Measurements from ENCODE around the gene GCNT3. TPM values are rescaled to one million over a fixed set of nuclear protein-coding genes. Genes with fewer than 3 reads are reported as not detected.
A peak's percentile ranks its signal among the peaks of the same experiment; 100 is the strongest.

Gene GCNT3
- total and polyA plus RNA-seq, 2 of the 8 experiments (the other 6 are each of a cell fraction or from before 2014, with no cell fraction given), result not detected

DNA sequence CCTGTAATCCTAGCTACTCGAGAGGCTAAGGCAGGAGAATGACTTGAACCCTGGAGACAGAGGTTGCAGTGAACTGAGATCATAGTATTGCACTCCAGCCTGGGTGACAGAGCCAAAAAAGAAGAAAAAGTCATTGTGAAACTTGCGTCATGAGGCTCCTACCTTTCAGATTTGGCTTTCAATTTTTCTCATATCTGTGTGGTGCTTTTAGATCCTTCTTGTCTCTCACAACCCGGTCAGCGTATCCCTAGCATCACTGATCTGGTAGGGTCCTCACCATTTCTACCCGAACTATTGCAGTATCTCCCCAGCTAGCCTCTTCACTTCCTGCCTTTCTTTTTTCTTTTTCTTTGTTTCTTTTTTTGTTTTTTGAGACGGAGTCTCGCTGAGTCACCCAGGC, 21.6 kb upstream of the GCNT3 start:
- H3K79me2 ChIP-seq (ENCODE audit: control insufficient read depth in 1 of 2, insufficient read depth in 2 of 2, low read length in 2 of 2), result no peaks in the 10 kb centered on the region
- FAIRE-seq, result no peak

More for the DNA sequence above, 21.6 kb upstream of the GCNT3 start:
- no peaks in the 10 kb centered on the region for H3K79me1 ChIP-seq (ENCODE audit: low read depth, low read length)
- H3K4me3 ChIP-seq (ENCODE audit: extremely low read depth in 1 of 4, insufficient read depth in 2 of 4, low read depth in 3 of 4, low read length in 4 of 4), result no peak overlapping the region
- no peaks in the 10 kb centered on the region for H4K20me1 ChIP-seq (replicated peaks in 1 of 2; ENCODE audit: control insufficient read depth in 1 of 2, insufficient read depth in 2 of 2, low read length in 2 of 2)
- H2BK120ac ChIP-seq (replicated peaks; ENCODE audit: low read depth, low read length), result no peak overlapping the region
- H2AK5ac ChIP-seq (ENCODE audit: low read depth, low read length), result no peak overlapping the region
- CTCF ChIA-PET (ENCODE audit: partially characterized antibody), result interaction anchor here (0.6 to 1.6 kb wide), 4 partner anchors 23 to 61 kb away, joined by 3 to 6 read pairs (median 4); no protein-coding TSS in a partner anchor
- H3K56ac ChIP-seq (replicated peaks; ENCODE audit: insufficient read length, low read depth, low read length), result no peak overlapping the region
- WGBS, 2 experiments (ENCODE audit: extremely low coverage in 1 of 2, insufficient coverage in 1 of 2, insufficient read length in 1 of 2, insufficient replicate concordance in 2 of 2, low coverage in 1 of 2, low lambda C conversion rate in 2 of 2, missing lambda C conversion rate in 1 of 2), result 87% methylated on average over 7 of the region's 7 CpGs; no CpG with 5 or more reads in 1 of the 2 experiments
- H2BK20ac ChIP-seq (ENCODE audit: low read length), result 0 out of 2 replicates have a peak overlapping the region, but pooled peaks have one; percentile 13
- no peaks in the 10 kb centered on the region for H3K27me3 ChIP-seq (replicated peaks in 1 of 4; ENCODE audit: control insufficient read depth in 3 of 4, extremely low read depth in 1 of 4, insufficient read depth in 3 of 4, low read length in 3 of 4)
- no peak for DNase-seq (ENCODE audit: low read depth in 1 of 2, low spot score in 2 of 2)
- no peak overlapping the region for H3K23ac ChIP-seq (ENCODE audit: insufficient read length)
- POLR2A ChIA-PET (ENCODE audit: partially characterized antibody), result no interaction called here
- no peaks in the 10 kb centered on the region for H3K36me3 ChIP-seq (ENCODE audit: control insufficient read depth in 2 of 4, insufficient read depth in 4 of 4, low read length in 3 of 4)
- no peak overlapping the region for H3K27ac ChIP-seq (ENCODE audit: low read depth, low read length)
- H2BK12ac ChIP-seq (ENCODE audit: low read depth, low read length), result no peak overlapping the region
- no peak overlapping the region for H4K91ac ChIP-seq (replicated peaks; ENCODE audit: insufficient read length, low read length)
- no peaks in the 10 kb centered on the region for H3K9me3 ChIP-seq (ENCODE audit: insufficient read depth in 2 of 2, low read depth in 1 of 2, low read length in 1 of 2)
- no peak overlapping the region for H3K14ac ChIP-seq (ENCODE audit: insufficient read length)
- H2BK5ac ChIP-seq (ENCODE audit: low read depth, low read length), result no peak overlapping the region
- no peak overlapping the region for H2BK15ac ChIP-seq (ENCODE audit: low read length)
- no peak overlapping the region for H3K4ac ChIP-seq (replicated peaks; ENCODE audit: insufficient read length, low read depth, low read length)
- H3K4me2 ChIP-seq (ENCODE audit: insufficient read depth in 1 of 2, low read depth in 2 of 2, low read length in 2 of 2), result no peak overlapping the region
- H2AFZ ChIP-seq (ENCODE audit: low read length), result no peak overlapping the region
- H3K23me2 ChIP-seq (ENCODE audit: low read depth, low read length), result no peaks in the 10 kb centered on the region
- no peak for TF ChIP-seq FOSL1 (IDR thresholded peaks at IDR 0.05; ENCODE audit: insufficient read depth, low read depth, low read length)
- TF ChIP-seq, protein P1, sequence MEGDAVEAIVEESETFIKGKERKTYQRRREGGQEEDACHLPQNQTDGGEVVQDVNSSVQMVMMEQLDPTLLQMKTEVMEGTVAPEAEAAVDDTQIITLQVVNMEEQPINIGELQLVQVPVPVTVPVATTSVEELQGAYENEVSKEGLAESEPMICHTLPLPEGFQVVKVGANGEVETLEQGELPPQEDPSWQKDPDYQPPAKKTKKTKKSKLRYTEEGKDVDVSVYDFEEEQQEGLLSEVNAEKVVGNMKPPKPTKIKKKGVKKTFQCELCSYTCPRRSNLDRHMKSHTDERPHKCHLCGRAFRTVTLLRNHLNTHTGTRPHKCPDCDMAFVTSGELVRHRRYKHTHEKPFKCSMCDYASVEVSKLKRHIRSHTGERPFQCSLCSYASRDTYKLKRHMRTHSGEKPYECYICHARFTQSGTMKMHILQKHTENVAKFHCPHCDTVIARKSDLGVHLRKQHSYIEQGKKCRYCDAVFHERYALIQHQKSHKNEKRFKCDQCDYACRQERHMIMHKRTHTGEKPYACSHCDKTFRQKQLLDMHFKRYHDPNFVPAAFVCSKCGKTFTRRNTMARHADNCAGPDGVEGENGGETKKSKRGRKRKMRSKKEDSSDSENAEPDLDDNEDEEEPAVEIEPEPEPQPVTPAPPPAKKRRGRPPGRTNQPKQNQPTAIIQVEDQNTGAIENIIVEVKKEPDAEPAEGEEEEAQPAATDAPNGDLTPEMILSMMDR (IDR thresholded peaks at IDR 0.05; ENCODE audit: control extremely low read depth in 1 of 3, insufficient read depth in 1 of 3, low read depth in 1 of 3, low read length in 3 of 3), result no peak
- no peak for TF ChIP-seq RBBP5 (IDR thresholded peaks at IDR 0.05; ENCODE audit: borderline replicate concordance, low read depth, low read length)
- no peaks in the 10 kb centered on the region for H3K4me1 ChIP-seq (replicated peaks in 1 of 4; ENCODE audit: control insufficient read depth in 3 of 4, insufficient read depth in 4 of 4, low read length in 3 of 4)
- no peak overlapping the region for H4K8ac ChIP-seq (ENCODE audit: extremely low read depth, insufficient read depth, low read length)
- no peak overlapping the region for H4K5ac ChIP-seq (ENCODE audit: insufficient read length, low read depth, low read length)
- no peak overlapping the region for H3K18ac ChIP-seq (ENCODE audit: extremely low read depth, low read length)
- no peak overlapping the region for H3K9ac ChIP-seq (replicated peaks in 1 of 4; ENCODE audit: extremely low read depth in 1 of 4, low read depth in 3 of 4, low read length in 3 of 4)
